H9 (cell line): ENCODE results near the gene LRCH4. TPM values are rescaled to one million over a fixed set of nuclear protein-coding genes. Genes with fewer than 3 reads are reported as not detected.
A peak's percentile ranks its signal among the peaks of the same experiment; 100 is the strongest.

Source experiments
- DNase-seq: peaks from one replicate; pipeline ENCODE4 v3.0.0-alpha.2; 2017
- H2AFZ ChIP-seq: one replicate; pipeline ENCODE4 v1.6.1; 2013; ENCODE audit warnings: mild to moderate bottlenecking, low read length, control low read depth, moderate library complexity
- H2AK5ac ChIP-seq: 2 replicates; pipeline ENCODE4 v1.6.1; 2013; ENCODE audit warnings: low read length, control low read depth, mixed read lengths; ENCODE audit not compliant: insufficient read length
- H2BK120ac ChIP-seq: one replicate; pipeline ENCODE4 v1.6.1; 2013; ENCODE audit warnings: low read depth, mild to moderate bottlenecking, low read length, control low read depth, inconsistent platforms; ENCODE audit not compliant: poor library complexity, severe bottlenecking
- H2BK12ac ChIP-seq: 2 replicates; pipeline ENCODE4 v1.6.1; 2013; ENCODE audit warnings: low read length, control low read depth, mixed read lengths, low read depth; ENCODE audit not compliant: insufficient read length
- H2BK15ac ChIP-seq: 2 replicates; pipeline ENCODE4 v1.6.1; 2013; ENCODE audit warnings: low read depth, low read length, control low read depth
- H2BK20ac ChIP-seq: one replicate; pipeline ENCODE4 v1.6.1; 2013; ENCODE audit warnings: low read depth, mild to moderate bottlenecking, low read length, control low read depth, inconsistent platforms; ENCODE audit not compliant: poor library complexity, severe bottlenecking
- H2BK5ac ChIP-seq: 2 replicates; pipeline ENCODE4 v1.6.1; 2013; ENCODE audit warnings: low read length, control low read depth, mixed read lengths; ENCODE audit not compliant: insufficient read length
- H3K14ac ChIP-seq: 2 replicates; pipeline ENCODE4 v1.6.1; 2013; ENCODE audit warnings: low read length, control low read depth; ENCODE audit not compliant: insufficient read depth
- H3K18ac ChIP-seq: 2 replicates; pipeline ENCODE4 v1.6.1; 2013; ENCODE audit warnings: low read depth, mild to moderate bottlenecking, mixed read lengths, low read length, control low read depth; ENCODE audit not compliant: insufficient read length
- H3K23ac ChIP-seq: 2 replicates; pipeline ENCODE4 v1.6.1; 2013; ENCODE audit warnings: low read length, control low read depth, mixed read lengths, low read depth; ENCODE audit not compliant: insufficient read length
- H3K23me2 ChIP-seq: 2 replicates; pipeline ENCODE4 v1.6.1; 2013; ENCODE audit warnings: low read depth, mild to moderate bottlenecking, mixed read lengths, low read length, control low read depth; ENCODE audit not compliant: insufficient read length, poor library complexity, severe bottlenecking
- H3K27ac ChIP-seq: 2 replicates; pipeline ENCODE4 v1.5.1; 2013; ENCODE audit warnings: low read length, control low read depth, mixed read lengths, low read depth; ENCODE audit not compliant: insufficient read length
- H3K27me3 ChIP-seq: 2 replicates; pipeline ENCODE4 v1.6.1; 2013; ENCODE audit warnings: low read length, control low read depth, inconsistent platforms; ENCODE audit not compliant: insufficient read depth
- H3K4ac ChIP-seq: 2 replicates; pipeline ENCODE4 v1.6.1; 2013; ENCODE audit warnings: low read depth, mild to moderate bottlenecking, control low read depth, inconsistent platforms, low read length, moderate library complexity
- H3K4me1 ChIP-seq: 2 replicates; pipeline ENCODE4 v1.6.1; 2013; ENCODE audit warnings: low read length, control low read depth, inconsistent platforms; ENCODE audit not compliant: insufficient read depth
- H3K4me2 ChIP-seq: 2 replicates; pipeline ENCODE4 v1.6.1; 2013; ENCODE audit warnings: low read length, control low read depth, mixed read lengths; ENCODE audit not compliant: insufficient read length, insufficient read depth
- H3K56ac ChIP-seq: 2 replicates; pipeline ENCODE4 v1.6.1; 2013; ENCODE audit warnings: low read depth, mild to moderate bottlenecking, mixed read lengths, low read length, control low read depth; ENCODE audit not compliant: insufficient read length
- H3K79me1 ChIP-seq: 2 replicates; pipeline ENCODE4 v1.6.1; 2013; ENCODE audit warnings: low read depth, mild to moderate bottlenecking, moderate library complexity, low read length, control low read depth, inconsistent platforms; ENCODE audit not compliant: insufficient read depth, poor library complexity, severe bottlenecking
- H3K79me2 ChIP-seq: 2 replicates; pipeline ENCODE4 v1.6.1; 2013; ENCODE audit warnings: low read length, control low read depth, inconsistent platforms; ENCODE audit not compliant: insufficient read depth
- H3K9ac ChIP-seq: 2 replicates; pipeline ENCODE4 v1.6.1; 2013; ENCODE audit warnings: low read length, control low read depth, mixed read lengths; ENCODE audit not compliant: insufficient read length; ENCODE audit errors: extremely low read depth
- H3K9me3 ChIP-seq: one replicate; pipeline ENCODE4 v1.6.1; 2013; ENCODE audit warnings: low read depth, low read length, inconsistent platforms; ENCODE audit not compliant: control insufficient read depth
- H3T11ph ChIP-seq: one replicate; pipeline ENCODE4 v1.6.1; 2013; ENCODE audit warnings: mild to moderate bottlenecking, low read length, control low read depth, inconsistent platforms
- H4K20me1 ChIP-seq: one replicate; pipeline ENCODE4 v1.6.1; 2013; ENCODE audit not compliant: control insufficient read depth, insufficient read length, insufficient read depth
- H4K5ac ChIP-seq: 2 replicates; pipeline ENCODE4 v1.6.1; 2013; ENCODE audit warnings: low read depth, mild to moderate bottlenecking, mixed read lengths, low read length, control low read depth; ENCODE audit not compliant: insufficient read length
- H4K8ac ChIP-seq: replicated peaks from 2 replicates; pipeline ENCODE4 v1.6.1; 2013; ENCODE audit warnings: low read length, control low read depth, mixed read lengths, low read depth; ENCODE audit not compliant: insufficient read length
- H4K91ac ChIP-seq: 2 replicates; pipeline ENCODE4 v1.6.1; 2013; ENCODE audit warnings: low read depth, mild to moderate bottlenecking, moderate library complexity, mixed read lengths, low read length, control low read depth; ENCODE audit not compliant: insufficient read length
- H3K27ac Mint-ChIP-seq, 3 experiments: 2 replicates in 2 of 3; 3 replicates in 1 of 3; pipeline ENCODE4 v1.8.0; 2020 to 2021; ENCODE audit warnings: mixed read lengths in 3 of 3, mild to moderate bottlenecking in 1 of 3, moderate library complexity in 1 of 3
- H3K27me3 Mint-ChIP-seq: 2 replicates; pipeline ENCODE4 v1.8.0; 2021; ENCODE audit warnings: low read depth, mild to moderate bottlenecking, moderate library complexity, mixed read lengths
- H3K36me3 Mint-ChIP-seq, 3 experiments: 2 replicates in 2 of 3; 3 replicates in 1 of 3; pipeline ENCODE4 v1.8.0; 2020 to 2021; ENCODE audit warnings: low read depth in 3 of 3, mixed read lengths in 3 of 3; ENCODE audit not compliant: insufficient read depth in 1 of 3
- H3K4me1 Mint-ChIP-seq, 2 experiments: 2 replicates each; pipeline ENCODE4 v1.8.0; 2020; ENCODE audit warnings: mixed read lengths in 2 of 2
- H3K4me3 Mint-ChIP-seq, 2 experiments: 2 replicates in 1 of 2; 3 replicates in 1 of 2; pipeline ENCODE4 v1.8.0; 2020 to 2021; ENCODE audit warnings: mild to moderate bottlenecking in 2 of 2, mixed read lengths in 2 of 2, moderate library complexity in 1 of 2
- H3K9me3 Mint-ChIP-seq, 2 experiments: 2 replicates in 1 of 2; 3 replicates in 1 of 2; pipeline ENCODE4 v1.8.0; 2020; ENCODE audit warnings: mild to moderate bottlenecking in 2 of 2, mixed read lengths in 2 of 2, moderate library complexity in 1 of 2
- CTCF ChIP-seq: fragments of 200-600 bp; sonication (generic); conservative IDR thresholded peaks from 3 replicates; pipeline ENCODE4 v1.8.0; 2021; ENCODE audit warnings: antibody characterized with exemption, mild to moderate bottlenecking
- WGBS: extraction: QIAGEN DNeasy Blood & Tissue Kit; methylation state at CpG from one replicate; pipeline ENCODE4 v1.1.7; 2013; ENCODE audit warnings: missing lambda C conversion rate, low lambda C conversion rate, mixed read lengths; ENCODE audit not compliant: insufficient read length; ENCODE audit errors: extremely low coverage; 5-methylcytosine and 5-hydroxymethylcytosine counted together
- total RNA-seq: library from RNA; stranded (reverse); gene quantifications from 2 replicates; pipeline ENCODE4 v1.2.1, GENCODE V29; 2021

The LRCH4 gene
- total RNA-seq, 1 experiment from 2014 or later, result 39.1 TPM

- H3K56ac ChIP-seq, result no peak overlapping the region
- no peak overlapping the region for H2AK5ac ChIP-seq
- no peak overlapping the region for H2BK15ac ChIP-seq
- peak overlapping the region; percentile 5 for H3K18ac ChIP-seq
- no peak overlapping the region for H3K4ac ChIP-seq
- DNase-seq, result no peak
- H4K5ac ChIP-seq, result no peak overlapping the region
- H3K23ac ChIP-seq, result no peak overlapping the region
- H3K23me2 ChIP-seq, result peaks cover 8% of the 10 kb centered on the region
- H3K9me3 Mint-ChIP-seq, result no peaks in the 10 kb centered on the region
- WGBS, result no CpG with 5 or more reads among the region's 15 CpGs
- peaks cover 10% of the 10 kb centered on the region for H3K27me3 Mint-ChIP-seq
- no peak overlapping the region for H4K8ac ChIP-seq
- H3K4me3 Mint-ChIP-seq, result peak overlapping the region; percentile 90 to 98
- TF ChIP-seq CTCF, result no peak
- H3K36me3 Mint-ChIP-seq, result peaks cover 4 to 9% (median 5%) of the 10 kb centered on the region in 3 experiments; a peak in 2 of 7 replicates
- H3K9ac ChIP-seq, result no peak overlapping the region
- peaks cover 4% of the 10 kb centered on the region; the same call in 1 of the 2 replicates for H3K4me1 ChIP-seq
- H3K79me1 ChIP-seq, result no peaks in the 10 kb centered on the region
- no peak overlapping the region for H2AFZ ChIP-seq
- no peak overlapping the region for H2BK120ac ChIP-seq
- no peak overlapping the region for H2BK5ac ChIP-seq
- H4K20me1 ChIP-seq, result no peaks in the 10 kb centered on the region
- H3K79me2 ChIP-seq, result no peaks in the 10 kb centered on the region
- H3K9me3 ChIP-seq, result no peaks in the 10 kb centered on the region
- no peak overlapping the region for H3T11ph ChIP-seq
- peak overlapping the region; percentile 84 to 99 (median 99) for H3K27ac Mint-ChIP-seq
- no peak overlapping the region for H3K27ac ChIP-seq
- peak overlapping the region; percentile 78 for H3K4me2 ChIP-seq
- H3K14ac ChIP-seq, result no peak overlapping the region
- no peak overlapping the region for H2BK12ac ChIP-seq
- no peaks in the 10 kb centered on the region for H3K27me3 ChIP-seq
- H3K4me1 Mint-ChIP-seq, result peaks cover 24 to 31% of the 10 kb centered on the region in 2 experiments
- no peak overlapping the region for H4K91ac ChIP-seq
- H2BK20ac ChIP-seq, result no peak overlapping the region
Observed at GRCh38 chr7:100584054-100584682, 1.8 kb downstream of the LRCH4 start.
